ENCODE measurements around the gene GPR31.

GPR31 gene

GRCh38 chr6:167137081-167137480, 20.7 kb downstream of the GPR31 start:
- no peak for DNase-seq

- DNase-seq = no peak
These were observed 21.4 kb downstream of the GPR31 start for GRCh38 chr6:167136376-167136775.

- no peak for DNase-seq
These were observed 23.1 kb downstream of the GPR31 start for GRCh38 chr6:167134448-167135328.

- no peak for DNase-seq
These were observed 26.8 kb downstream of the GPR31 start for GRCh38 chr6:167130712-167131684.

- no peak for DNase-seq
These were observed 27.6 kb downstream of the GPR31 start for GRCh38 chr6:167130008-167130677.

- DNase-seq = no peak
These were observed 28.2 kb downstream of the GPR31 start for GRCh38 chr6:167129562-167129961.

- no peak for DNase-seq
These were observed 28.6 kb downstream of the GPR31 start for GRCh38 chr6:167129159-167129558.

GRCh38 chr6:167127785-167128531, 29.8 kb downstream of the GPR31 start:
- no peak for DNase-seq

- DNase-seq = no peak
These were observed 31.9 kb downstream of the GPR31 start for GRCh38 chr6:167125855-167126349.

- DNase-seq = no peak
These were observed 32.4 kb downstream of the GPR31 start for GRCh38 chr6:167125410-167125809.

GRCh38 chr6:167124753-167125152, 33.0 kb downstream of the GPR31 start:
- no peak for DNase-seq

- no peak for DNase-seq
These were observed 34.7 kb downstream of the GPR31 start, which contains the start of gene CCR6 for GRCh38 chr6:167122827-167123657. Gene CCR6 (plus strand): TSS chr6:167123096. CDS start chr6:167136135, 13,039 bp downstream.

- DNase-seq = no peak
These were observed 35.5 kb downstream of the GPR31 start for GRCh38 chr6:167122041-167122826.

- DNase-seq = no peak
These were observed 36.4 kb downstream of the GPR31 start for GRCh38 chr6:167121335-167121841.

GRCh38 chr6:167120583-167120903, 37.2 kb downstream of the GPR31 start:
- no peak for DNase-seq

GRCh38 chr6:167119670-167120582, 37.9 kb downstream of the GPR31 start:
- no peak for DNase-seq

GRCh38 chr6:167118839-167119238, 38.9 kb downstream of the GPR31 start:
- no peak for DNase-seq

- DNase-seq = no peak
These were observed 39.8 kb downstream of the GPR31 start for GRCh38 chr6:167118006-167118405.

- DNase-seq = no peak
These were observed 40.9 kb downstream of the GPR31 start for GRCh38 chr6:167116838-167117228.
